B cell (primary cell): ENCODE data around the gene CRIM1. TPM values are rescaled to one million over a fixed set of nuclear protein-coding genes. Genes with fewer than 3 reads are reported as not detected.

Experiments used
- ATAC-seq: fragments of 200-7000 bp; cut with Tn5 transposase; one replicate; pipeline ENCODE4 v1.10.0; 2021; ENCODE audit warnings: low read depth, mild to moderate bottlenecking, moderate number of reproducible peaks, moderate library complexity
- CTCF ChIA-PET: fragments of 350-600 bp; sonication (Branson Sonifier 250); formaldehyde crosslinking; loops from one replicate; lab custom pipeline; 2021; ENCODE audit warnings: antibody characterized with exemption, inconsistent platforms; lab: Charles Lee
- POLR2A ChIA-PET: fragments of 350-600 bp; sonication (Branson Sonifier 250); formaldehyde crosslinking; loops from one replicate; lab custom pipeline; 2021; ENCODE audit warnings: antibody characterized with exemption; lab: Charles Lee
- DNase-seq: peaks from one replicate; pipeline ENCODE4 v3.0.0; 2013
- H2AFZ ChIP-seq: 2 replicates; pipeline ENCODE4 v1.6.1; 2012; ENCODE audit warnings: mild to moderate bottlenecking, low read depth, low read length; ENCODE audit not compliant: insufficient read depth, poor library complexity, severe bottlenecking
- H3K27ac ChIP-seq, 2 donors: 1 replicate in 1 of 2; 2 replicates in 1 of 2; pipeline ENCODE4 v1.5.1; 2012 to 2013; ENCODE audit warnings: low read length in 2 of 2, mild to moderate bottlenecking in 2 of 2, moderate library complexity in 1 of 2
- H3K27me3 ChIP-seq, 4 experiments: fragments of 200-600 bp in 1 of 4; sonication (generic) in 1 of 4; replicated peaks in 1 of 4; 1 replicate in 2 of 4; 2 replicates in 2 of 4; pipeline versions ENCODE4 v1.6.1 to v1.7.0; 2013 to 2016; ENCODE audit warnings: low read length in 3 of 4, mild to moderate bottlenecking in 2 of 4, mixed read lengths in 1 of 4, moderate library complexity in 1 of 4; ENCODE audit not compliant: insufficient read depth in 4 of 4, control insufficient read depth in 3 of 4; ENCODE audit errors: control extremely low read depth in 1 of 4
- H3K36me3 ChIP-seq, 2 experiments: replicated peaks in 1 of 2; 1 replicate in 1 of 2; 2 replicates in 1 of 2; pipeline versions ENCODE4 v1.6.1 to v1.7.1; 2013; ENCODE audit warnings: low read length in 1 of 2; ENCODE audit not compliant: insufficient read depth in 2 of 2, control insufficient read depth in 1 of 2; ENCODE audit errors: control extremely low read depth in 1 of 2, extremely low read depth in 1 of 2
- H3K4me1 ChIP-seq, 2 donors: fragments of 200-600 bp in 1 of 2; sonication (generic) in 1 of 2; 1 replicate in 1 of 2; 2 replicates in 1 of 2; pipeline versions ENCODE4 v1.5.1 to v1.6.1; 2013 to 2017; ENCODE audit warnings: low read length in 2 of 2; ENCODE audit not compliant: control insufficient read depth in 2 of 2, insufficient read depth in 2 of 2
- H3K4me2 ChIP-seq: replicated peaks from 2 replicates; pipeline ENCODE3; 2012; ENCODE audit warnings: mild to moderate bottlenecking, low read depth, low read length; ENCODE audit not compliant: poor library complexity, severe bottlenecking
- H3K4me3 ChIP-seq, 5 experiments: fragments of 200-600 bp in 1 of 5; sonication (generic) in 1 of 5; 1 replicate in 3 of 5; 2 replicates in 2 of 5; pipeline versions ENCODE4 v1.5.1 to v1.7.0; 2011 to 2016; ENCODE audit warnings: low read length in 4 of 5, mild to moderate bottlenecking in 4 of 5, low read depth in 2 of 5, control low read depth in 1 of 5, moderate library complexity in 1 of 5; ENCODE audit not compliant: insufficient read depth in 1 of 5; ENCODE audit errors: control extremely low read depth in 1 of 5, extremely low read depth in 1 of 5
- H3K79me2 ChIP-seq: fragments of 200-600 bp; sonication (generic); one replicate; pipeline ENCODE4 v1.6.0; 2016; ENCODE audit warnings: low read length; ENCODE audit not compliant: control insufficient read depth, insufficient read depth
- H3K9ac ChIP-seq: fragments of 200-600 bp; sonication (generic); 2 replicates; pipeline ENCODE4 v1.6.1; 2017; ENCODE audit warnings: mild to moderate bottlenecking, low read length, moderate library complexity
- H3K9me3 ChIP-seq, 3 donors: one replicate each; pipeline versions ENCODE4 v1.6.1 to v1.7.1; 2013; ENCODE audit warnings: low read length in 2 of 3; ENCODE audit not compliant: control insufficient read depth in 2 of 3, insufficient read depth in 1 of 3; ENCODE audit errors: control extremely low read depth in 1 of 3
- H4K20me1 ChIP-seq: 2 replicates; pipeline ENCODE4 v1.6.0; 2012; ENCODE audit warnings: mild to moderate bottlenecking, low read length; ENCODE audit not compliant: insufficient read depth, control insufficient read depth, poor library complexity, severe bottlenecking
- H3K27ac Mint-ChIP-seq: one replicate; pipeline ENCODE4 v1.8.0; 2021; ENCODE audit warnings: mixed read lengths
- H3K27me3 Mint-ChIP-seq: one replicate; pipeline ENCODE4 v1.8.0; 2021; ENCODE audit warnings: mixed read lengths
- H3K4me1 Mint-ChIP-seq: one replicate; pipeline ENCODE4 v1.8.0; 2021; ENCODE audit warnings: mixed read lengths
- H3K4me3 Mint-ChIP-seq: one replicate; pipeline ENCODE4 v1.8.0; 2021; ENCODE audit warnings: mixed read lengths
- H3K9me3 Mint-ChIP-seq: one replicate; pipeline ENCODE4 v1.8.0; 2022; ENCODE audit warnings: mixed read lengths; ENCODE audit not compliant: insufficient read depth
- CTCF ChIP-seq: fragments of 200-600 bp; IDR thresholded peaks from one replicate; pipeline ENCODE4 v1.8.0; 2022; ENCODE audit warnings: antibody characterized with exemption, mild to moderate bottlenecking
- EZH2 ChIP-seq: IDR thresholded peaks from 2 replicates; pipeline ENCODE4 v1.6.1; 2012; ENCODE audit warnings: borderline replicate concordance, low read depth, mild to moderate bottlenecking, moderate library complexity, low read length; ENCODE audit not compliant: insufficient read depth, poor library complexity, severe bottlenecking
- WGBS: methylation state at CpG from one replicate; pipeline ENCODE4 v1.1.5; 2013; ENCODE audit warnings: missing lambda C conversion rate; ENCODE audit not compliant: insufficient coverage; 5-methylcytosine and 5-hydroxymethylcytosine counted together
- intact Hi-C: fragments of 100-400 bp; cut with micrococcal nuclease; formaldehyde crosslinking; loops from one replicate; pipeline ENCODE4 v1.10.0; 2022
- polyA plus RNA-seq: library from polyadenylated mRNA; depleted of rRNA; stranded (reverse); fragments of >200 nt; gene quantifications from 2 replicates; pipeline ENCODE4 v1.2.3, GENCODE V29; 2012
- total RNA-seq, 2 donors: library from RNA; stranded (reverse); fragments of 120-200 nt in 1 of 2; gene quantifications; 1 replicate in 1 of 2; 2 replicates in 1 of 2; pipeline versions ENCODE4 v1.2.3 to v1.2.4, GENCODE V29; 2013 to 2022

The CRIM1 gene
- total and polyA plus RNA-seq, 2 donors (not counting 1 experiment from before 2014, with no cell fraction given): 1.3 to 5.0 TPM

GRCh38 chr2:36425608-36426355, 70.2 kb downstream of the CRIM1 start:
- Histone ChIP-seq H3K9ac (no peak overlapping the region), H3K4me2 (no peak overlapping the region), H3K79me2 (no peaks in the 10 kb centered on the region), H3K27ac (no peak overlapping the region), H4K20me1 (no peaks in the 10 kb centered on the region), H2AFZ (no peak overlapping the region), H3K9me3 (no peaks in the 10 kb centered on the region), H3K4me3 (no peak overlapping the region), H3K4me1 (no peaks in the 10 kb centered on the region), H3K36me3 (no peaks in the 10 kb centered on the region), H3K27me3 (no peaks in the 10 kb centered on the region)
- Mint-ChIP-seq H3K4me3 (no peak overlapping the region), H3K4me1 (no peaks in the 10 kb centered on the region), H3K9me3 (no peaks in the 10 kb centered on the region), H3K27me3 (no peaks in the 10 kb centered on the region), H3K27ac (no peak overlapping the region)
- no peak for ATAC-seq
- ChIA-PET POLR2A (no interaction called here), CTCF (no interaction called here)
- 100% methylated on average over 1 of the region's 3 CpGs for WGBS
- intact Hi-C loops: no loop called here
- TF ChIP-seq CTCF (no peak), EZH2 (no peak)
- no peak for DNase-seq

GRCh38 chr2:36427790-36428243, 72.2 kb downstream of the CRIM1 start:
- TF ChIP-seq CTCF (no peak), EZH2 (no peak)
- H3K4me1 ChIP-seq: no peaks in the 10 kb centered on the region
- no peak for DNase-seq
- H3K27ac ChIP-seq: no peak overlapping the region
- no peak overlapping the region for H3K27ac Mint-ChIP-seq
- no peak overlapping the region for H3K4me3 ChIP-seq
- H3K27me3 ChIP-seq: no peaks in the 10 kb centered on the region
- intact Hi-C loops: no loop called here
- no peak overlapping the region for H3K9ac ChIP-seq
- no peak overlapping the region for H2AFZ ChIP-seq
- H3K4me1 Mint-ChIP-seq: no peaks in the 10 kb centered on the region
- WGBS: 100% methylated on average over 2 of the region's 2 CpGs
- no peaks in the 10 kb centered on the region for H4K20me1 ChIP-seq
- H3K4me3 Mint-ChIP-seq: no peak overlapping the region
- H3K36me3 ChIP-seq: no peaks in the 10 kb centered on the region
- H3K9me3 ChIP-seq: no peaks in the 10 kb centered on the region
- H3K79me2 ChIP-seq: no peaks in the 10 kb centered on the region
- H3K9me3 Mint-ChIP-seq: no peaks in the 10 kb centered on the region
- ChIA-PET CTCF (no interaction called here), POLR2A (no interaction called here)
- H3K27me3 Mint-ChIP-seq: no peaks in the 10 kb centered on the region
- no peak for ATAC-seq
- H3K4me2 ChIP-seq: no peak overlapping the region
